HEK293 (cell line): ENCODE results near the gene CTPS1.

Experiments
- CTCF ChIP-seq: fragments of 450-650 bp; formaldehyde crosslinking; IDR thresholded peaks from 2 replicates; pipeline ENCODE4 v1.5.1; 2016; ENCODE audit warnings: missing biosample characterization, missing genetic modification characterization
- KLF1 ChIP-seq: fragments of 450-650 bp; formaldehyde crosslinking; IDR thresholded peaks from 2 replicates; pipeline ENCODE4 v1.5.1; 2016; ENCODE audit warnings: missing biosample characterization, missing genetic modification characterization
- REST ChIP-seq: fragments of 450-650 bp; formaldehyde crosslinking; IDR thresholded peaks from 2 replicates; pipeline ENCODE4 v1.5.1; 2016; ENCODE audit warnings: missing biosample characterization, missing genetic modification characterization
- TCF7L2 ChIP-seq: IDR thresholded peaks from 2 replicates; pipeline ENCODE4 v1.6.1; 2011; ENCODE audit warnings: low read depth, mild to moderate bottlenecking, inconsistent platforms, low read length, moderate library complexity, borderline replicate concordance
- ZBTB11 ChIP-seq: fragments of 450-650 bp; formaldehyde crosslinking; conservative IDR thresholded peaks from 2 replicates; pipeline ENCODE4 v1.5.1; 2016; ENCODE audit warnings: low read depth, missing biosample characterization, missing genetic modification characterization
- ZNF121 ChIP-seq: fragments of 450-650 bp; formaldehyde crosslinking; IDR thresholded peaks from 2 replicates; pipeline ENCODE4 v1.5.1; 2016; ENCODE audit warnings: missing biosample characterization, missing genetic modification characterization
- ZNF184 ChIP-seq: fragments of 450-650 bp; IDR thresholded peaks from 2 replicates; pipeline ENCODE4 v1.5.1; 2018; ENCODE audit warnings: missing biosample characterization, mild to moderate bottlenecking, missing genetic modification characterization
- ZNF837 ChIP-seq: fragments of 450-650 bp; formaldehyde crosslinking; IDR thresholded peaks from 2 replicates; pipeline ENCODE4 v1.5.1; 2016; ENCODE audit warnings: missing biosample characterization, missing genetic modification characterization

GRCh38 chr1:40949563-40949962 lies 29.9 kb upstream of the CTPS1 start:
- TF ChIP-seq CTCF (tag by site-specific recombination): no peak
- TF ChIP-seq KLF1 (tag by site-specific recombination): no peak
- TF ChIP-seq TCF7L2: no peak
- no peak for TF ChIP-seq ZNF184
- TF ChIP-seq REST (tag by site-specific recombination): no peak
- TF ChIP-seq ZNF837 (tag by site-specific recombination): no peak
- no peak for TF ChIP-seq ZBTB11 (tag by site-specific recombination)
- no peak for TF ChIP-seq ZNF121 (tag by site-specific recombination)
